K562 (cell line): ENCODE measurements around the gene TP63. TPM values are rescaled to one million over a fixed set of nuclear protein-coding genes. Genes with fewer than 3 reads are reported as not detected.

Source experiments
- ATAC-seq: fragments of 200-7000 bp; cut with Tn5 transposase; 3 replicates; pipeline ENCODE4 v1.9.1; 2020; ENCODE audit warnings: moderate library complexity
- BruUV-seq: library from RNA; stranded (reverse); fragments of 400-500 nt; replicated peaks from 2 replicates; lab custom pipeline; 2021; lab: Mats Ljungman, UMichigan
- CTCF ChIA-PET: fragments of 300-600 bp; formaldehyde crosslinking; extraction: SDS; loops from one replicate; lab custom pipeline; 2021; ENCODE audit warnings: low intra/inter-chr PET ratio; lab: Yijun Ruan, JAX
- POLR2A ChIA-PET: fragments of 300-600, 350-650 bp; sonication (Branson Sonifier 250); formaldehyde crosslinking; extraction: SDS; loops from one replicate; lab custom pipeline; 2021; ENCODE audit warnings: antibody characterized with exemption, inconsistent platforms; lab: Yijun Ruan, JAX
- DNase-seq, 4 experiments: peaks; one replicate each; pipeline versions ENCODE4 v3.0.0 to v3.0.0-alpha.2; 2011 to 2018; ENCODE audit warnings: low spot score in 3 of 4, mixed read lengths in 3 of 4; ENCODE audit errors: extremely low read depth in 1 of 4
- FAIRE-seq: peaks from 2 replicates; lab custom pipeline; 2011; peaks lifted over from hg19 to GRCh38; lab: Jason Lieb, UNC
- H2AFZ ChIP-seq: 2 replicates; pipeline ENCODE4 v1.6.0; 2011; ENCODE audit warnings: low read depth, low read length, control low read depth, inconsistent platforms
- H3K27ac ChIP-seq: fragments of 200-600 bp; 3 replicates; pipeline ENCODE4 v1.8.0; 2011; ENCODE audit warnings: low read depth, mild to moderate bottlenecking, control low read depth, inconsistent platforms, low read length, moderate library complexity, mixed read lengths; ENCODE audit errors: extremely low read depth
- H3K27me3 ChIP-seq, 2 experiments: fragments of 300-600 bp in 1 of 2; 2 replicates in 1 of 2; 3 replicates in 1 of 2; pipeline versions ENCODE4 v1.6.0 to v1.8.0; 2011; ENCODE audit warnings: inconsistent platforms in 2 of 2, low read length in 2 of 2, mild to moderate bottlenecking in 1 of 2, mixed read lengths in 1 of 2, moderate library complexity in 1 of 2; ENCODE audit not compliant: control insufficient read depth in 2 of 2, insufficient read depth in 2 of 2
- H3K36me3 ChIP-seq: fragments of 300-600 bp; 3 replicates; pipeline ENCODE4 v1.8.0; 2011; ENCODE audit warnings: mild to moderate bottlenecking, low read length, inconsistent platforms; ENCODE audit not compliant: control insufficient read depth, insufficient read depth
- H3K4me1 ChIP-seq, 2 experiments: fragments of 200-600 bp in 1 of 2; replicated peaks in 1 of 2; 2 replicates in 1 of 2; 3 replicates in 1 of 2; pipeline versions ENCODE4 v1.5.1 to v1.8.0; 2011; ENCODE audit warnings: inconsistent platforms in 2 of 2, low read length in 2 of 2, mild to moderate bottlenecking in 1 of 2, mixed read lengths in 1 of 2, moderate library complexity in 1 of 2; ENCODE audit not compliant: control insufficient read depth in 2 of 2, insufficient read depth in 2 of 2
- H3K4me2 ChIP-seq: 2 replicates; pipeline ENCODE4 v1.6.1; 2011; ENCODE audit warnings: low read length, control low read depth, inconsistent platforms, mixed read lengths; ENCODE audit not compliant: insufficient read depth
- H3K4me3 ChIP-seq: fragments of 200-600 bp; sonication (generic), shearing (Covaris generic); 2 replicates; pipeline ENCODE4 v1.5.1; 2016; ENCODE audit warnings: control low read depth, inconsistent platforms
- H3K79me2 ChIP-seq: fragments of 200-600 bp; 3 replicates; pipeline ENCODE4 v1.8.0; 2011; ENCODE audit warnings: low read length, inconsistent platforms; ENCODE audit not compliant: control insufficient read depth, insufficient read depth
- H3K9ac ChIP-seq, 2 experiments: 2 replicates each; pipeline versions ENCODE4 v1.6.0 to v1.6.1; 2011; ENCODE audit warnings: low read depth in 2 of 2, low read length in 2 of 2, control low read depth in 1 of 2, inconsistent platforms in 1 of 2, mild to moderate bottlenecking in 1 of 2, mixed read lengths in 1 of 2; ENCODE audit not compliant: insufficient read depth in 1 of 2
- H3K9me1 ChIP-seq: one replicate; pipeline ENCODE4 v1.6.0; 2011; ENCODE audit warnings: inconsistent platforms, mild to moderate bottlenecking, low read length, moderate library complexity; ENCODE audit not compliant: control insufficient read depth, insufficient read depth
- H3K9me3 ChIP-seq: replicated peaks from 2 replicates; pipeline ENCODE4 v1.5.1; 2011; ENCODE audit warnings: low read depth, low read length, inconsistent platforms; ENCODE audit not compliant: control insufficient read depth, insufficient read depth
- H4K20me1 ChIP-seq: replicated peaks from 2 replicates; pipeline ENCODE4 v1.6.1; 2011; ENCODE audit warnings: low read length, inconsistent platforms, mixed read lengths; ENCODE audit not compliant: control insufficient read depth, insufficient read depth
- FOS ChIP-seq: IDR thresholded peaks from 3 replicates; pipeline ENCODE4 v1.6.1; 2011; ENCODE audit not compliant: insufficient read length; ENCODE audit errors: extremely low read depth
- ZBED1 ChIP-seq: IDR thresholded peaks from 2 replicates; pipeline ENCODE4 v1.6.1; 2014
- ZC3H11A ChIP-seq: IDR thresholded peaks from 2 replicates; pipeline ENCODE4 v1.6.1; 2012; ENCODE audit warnings: low read depth, low read length, improper control_type of control experiment
- WGBS: fragments of 100-300 bp; shearing (Covaris generic); methylation state at CpG from one replicate; pipeline ENCODE4 v1.1.6; 2016; ENCODE audit warnings: low coverage, mixed read lengths; ENCODE audit not compliant: insufficient coverage; ENCODE audit errors: missing lambda C conversion rate; 5-methylcytosine and 5-hydroxymethylcytosine counted together
- in situ Hi-C: fragments of 300-500 bp; cut with MboI; formaldehyde crosslinking; loops from 4 replicates; pipeline ENCODE4 v1.15.0; 2018; ENCODE audit warnings: inconsistent platforms, mixed read lengths
- intact Hi-C: fragments of 100-400 bp; cut with micrococcal nuclease; formaldehyde crosslinking; loops from 2 replicates; pipeline ENCODE4 v1.14.2; 2022
- polyA plus RNA-seq, 8 experiments: library from polyadenylated mRNA; depleted of rRNA in 4 of 8; stranded (reverse) in 5 of 8; unstranded in 3 of 8; fragments of >200 nt; fragmentation: Nextera tagmentation in 2 of 8; fragmentation: Illumina TruSeq in 1 of 8; extraction: Ambion mirVana in 2 of 8; extraction: Trizol in 1 of 8; gene quantifications; 2 replicates each; pipeline versions ENCODE4 v1.2.1 to v1.2.3, GENCODE V29; 2011 to 2014; ENCODE audit warnings: inconsistent platforms in 1 of 8, missing spikeins in 1 of 8
- total RNA-seq, 7 experiments: library from RNA; depleted of rRNA in 6 of 7; stranded (reverse); fragments of >200 nt in 6 of 7; fragmentation: Illumina TruSeq in 2 of 7; extraction: Trizol in 2 of 7; gene quantifications; 2 replicates each; pipeline versions ENCODE4 v1.2.1 to v1.2.3, GENCODE V29; 2011 to 2021; ENCODE audit warnings: low replicate concordance in 1 of 7
- TF ChIP-seq, protein P1 (sequence below), 2 experiments: fragments of 450-650 bp; IDR thresholded peaks; 2 replicates each; pipeline ENCODE4 v1.6.1; 2018; ENCODE audit warnings: mild to moderate bottlenecking in 2 of 2, low read depth in 1 of 2; ENCODE audit not compliant: partially characterized antibody in 2 of 2
- TF ChIP-seq, protein P2 (sequence below): fragments of 450-650 bp; IDR thresholded peaks from 2 replicates; pipeline ENCODE4 v1.6.1; 2018; ENCODE audit not compliant: partially characterized antibody
- TF ChIP-seq, protein P3 (sequence below): fragments of 450-650 bp; IDR thresholded peaks from 2 replicates; pipeline ENCODE4 v1.6.1; 2017; ENCODE audit warnings: antibody characterized with exemption

Gene TP63
- total and polyA plus RNA-seq, 9 of the 15 experiments (the other 6 are each of a cell fraction or from before 2014, with no cell fraction given), result 0.32 to 1.4 (median 0.50) TPM

DNA sequence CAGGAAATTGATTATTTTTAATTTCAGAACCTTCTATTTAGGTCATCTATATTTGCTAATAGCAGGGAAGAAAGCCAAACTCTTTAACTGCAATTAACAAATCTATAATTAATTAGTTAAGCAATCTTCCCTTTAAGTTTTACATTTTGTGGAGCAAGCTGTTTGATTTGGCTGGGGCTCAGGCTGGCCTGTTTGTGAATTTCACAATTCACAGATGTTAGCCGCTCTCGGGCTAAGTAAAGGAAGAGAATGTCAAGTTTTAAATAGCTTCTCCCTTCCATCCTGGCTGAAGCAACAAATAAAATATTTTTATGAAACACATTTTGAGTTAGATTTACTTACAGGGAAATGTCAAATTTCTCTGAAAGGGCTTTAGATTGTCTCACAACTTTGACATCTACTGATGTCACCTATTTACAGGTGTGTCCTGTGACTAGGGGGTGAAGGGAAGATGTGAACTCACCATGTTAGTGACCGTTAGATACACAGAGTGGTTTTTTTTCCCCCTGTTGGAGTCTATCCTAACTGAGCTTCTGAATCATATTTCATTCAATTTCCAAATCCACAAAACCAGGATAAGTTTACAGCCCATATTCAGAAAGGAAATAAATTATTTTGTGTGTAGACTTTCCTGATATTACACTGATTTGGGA lies 1.3 kb upstream of the TP63 start (continued):
- TF ChIP-seq ZBED1, result no peak
- TF ChIP-seq, protein P1, sequence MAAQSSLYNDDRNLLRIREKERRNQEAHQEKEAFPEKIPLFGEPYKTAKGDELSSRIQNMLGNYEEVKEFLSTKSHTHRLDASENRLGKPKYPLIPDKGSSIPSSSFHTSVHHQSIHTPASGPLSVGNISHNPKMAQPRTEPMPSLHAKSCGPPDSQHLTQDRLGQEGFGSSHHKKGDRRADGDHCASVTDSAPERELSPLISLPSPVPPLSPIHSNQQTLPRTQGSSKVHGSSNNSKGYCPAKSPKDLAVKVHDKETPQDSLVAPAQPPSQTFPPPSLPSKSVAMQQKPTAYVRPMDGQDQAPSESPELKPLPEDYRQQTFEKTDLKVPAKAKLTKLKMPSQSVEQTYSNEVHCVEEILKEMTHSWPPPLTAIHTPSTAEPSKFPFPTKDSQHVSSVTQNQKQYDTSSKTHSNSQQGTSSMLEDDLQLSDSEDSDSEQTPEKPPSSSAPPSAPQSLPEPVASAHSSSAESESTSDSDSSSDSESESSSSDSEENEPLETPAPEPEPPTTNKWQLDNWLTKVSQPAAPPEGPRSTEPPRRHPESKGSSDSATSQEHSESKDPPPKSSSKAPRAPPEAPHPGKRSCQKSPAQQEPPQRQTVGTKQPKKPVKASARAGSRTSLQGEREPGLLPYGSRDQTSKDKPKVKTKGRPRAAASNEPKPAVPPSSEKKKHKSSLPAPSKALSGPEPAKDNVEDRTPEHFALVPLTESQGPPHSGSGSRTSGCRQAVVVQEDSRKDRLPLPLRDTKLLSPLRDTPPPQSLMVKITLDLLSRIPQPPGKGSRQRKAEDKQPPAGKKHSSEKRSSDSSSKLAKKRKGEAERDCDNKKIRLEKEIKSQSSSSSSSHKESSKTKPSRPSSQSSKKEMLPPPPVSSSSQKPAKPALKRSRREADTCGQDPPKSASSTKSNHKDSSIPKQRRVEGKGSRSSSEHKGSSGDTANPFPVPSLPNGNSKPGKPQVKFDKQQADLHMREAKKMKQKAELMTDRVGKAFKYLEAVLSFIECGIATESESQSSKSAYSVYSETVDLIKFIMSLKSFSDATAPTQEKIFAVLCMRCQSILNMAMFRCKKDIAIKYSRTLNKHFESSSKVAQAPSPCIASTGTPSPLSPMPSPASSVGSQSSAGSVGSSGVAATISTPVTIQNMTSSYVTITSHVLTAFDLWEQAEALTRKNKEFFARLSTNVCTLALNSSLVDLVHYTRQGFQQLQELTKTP (IDR thresholded peaks at IDR 0.05; ENCODE audit: low read depth in 1 of 2, partially characterized antibody in 2 of 2), result no peak
- no peak for TF ChIP-seq FOS
- TF ChIP-seq ZC3H11A, result no peak

DNA sequence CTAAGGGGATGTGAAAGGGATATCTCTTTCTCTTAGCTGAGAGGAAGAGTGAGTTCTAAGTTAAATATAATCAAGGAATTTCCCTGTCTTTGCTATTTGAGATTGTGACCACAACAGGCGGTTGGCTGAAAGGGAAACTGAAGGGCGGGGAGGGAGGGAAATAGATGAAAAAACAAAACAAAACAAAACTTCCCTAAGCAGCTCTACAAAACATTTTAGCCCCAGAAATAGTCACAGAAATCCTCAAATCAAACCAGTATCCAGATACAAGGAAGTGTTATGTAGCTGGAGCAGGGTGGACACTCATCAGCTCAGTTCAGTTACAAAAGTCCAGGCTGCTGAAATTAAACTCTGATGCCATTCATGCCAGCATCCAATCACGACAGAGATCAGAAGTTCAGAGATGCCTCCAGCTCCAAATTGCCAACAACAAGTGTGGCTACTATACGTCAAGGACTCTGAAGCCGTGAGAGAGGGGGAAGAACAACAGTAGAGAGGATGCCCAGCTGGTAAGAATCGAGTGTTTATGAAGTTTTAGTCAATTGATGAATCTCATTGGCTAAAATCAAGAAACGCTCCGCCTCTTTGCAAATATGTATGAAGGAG lies 319 bp upstream of the TP63 start:
- in situ Hi-C loops, result no loop called here
- POLR2A ChIA-PET, result no interaction called here
- intact Hi-C loops, result no loop called here
- CTCF ChIA-PET, result no interaction called here
- Histone ChIP-seq H3K79me2 (no peaks in the 10 kb centered on the region), H3K27ac (no peak overlapping the region), H3K4me3 (no peak overlapping the region), H4K20me1 (no peaks in the 10 kb centered on the region), H3K9me1 (no peaks in the 10 kb centered on the region), H3K36me3 (no peaks in the 10 kb centered on the region), H2AFZ (no peak overlapping the region), H3K4me1 (no peaks in the 10 kb centered on the region), H3K9me3 (no peaks in the 10 kb centered on the region), H3K9ac (no peak overlapping the region), H3K4me2 (no peak overlapping the region), H3K27me3 (no peaks in the 10 kb centered on the region)
- no TSS peak for BruUV-seq
- DNase-seq (no peak), ATAC-seq (no peak), FAIRE-seq (no peak)
- WGBS, result 11% methylated on average over 7 of the region's 8 CpGs
- TF ChIP-seq, protein P2, sequence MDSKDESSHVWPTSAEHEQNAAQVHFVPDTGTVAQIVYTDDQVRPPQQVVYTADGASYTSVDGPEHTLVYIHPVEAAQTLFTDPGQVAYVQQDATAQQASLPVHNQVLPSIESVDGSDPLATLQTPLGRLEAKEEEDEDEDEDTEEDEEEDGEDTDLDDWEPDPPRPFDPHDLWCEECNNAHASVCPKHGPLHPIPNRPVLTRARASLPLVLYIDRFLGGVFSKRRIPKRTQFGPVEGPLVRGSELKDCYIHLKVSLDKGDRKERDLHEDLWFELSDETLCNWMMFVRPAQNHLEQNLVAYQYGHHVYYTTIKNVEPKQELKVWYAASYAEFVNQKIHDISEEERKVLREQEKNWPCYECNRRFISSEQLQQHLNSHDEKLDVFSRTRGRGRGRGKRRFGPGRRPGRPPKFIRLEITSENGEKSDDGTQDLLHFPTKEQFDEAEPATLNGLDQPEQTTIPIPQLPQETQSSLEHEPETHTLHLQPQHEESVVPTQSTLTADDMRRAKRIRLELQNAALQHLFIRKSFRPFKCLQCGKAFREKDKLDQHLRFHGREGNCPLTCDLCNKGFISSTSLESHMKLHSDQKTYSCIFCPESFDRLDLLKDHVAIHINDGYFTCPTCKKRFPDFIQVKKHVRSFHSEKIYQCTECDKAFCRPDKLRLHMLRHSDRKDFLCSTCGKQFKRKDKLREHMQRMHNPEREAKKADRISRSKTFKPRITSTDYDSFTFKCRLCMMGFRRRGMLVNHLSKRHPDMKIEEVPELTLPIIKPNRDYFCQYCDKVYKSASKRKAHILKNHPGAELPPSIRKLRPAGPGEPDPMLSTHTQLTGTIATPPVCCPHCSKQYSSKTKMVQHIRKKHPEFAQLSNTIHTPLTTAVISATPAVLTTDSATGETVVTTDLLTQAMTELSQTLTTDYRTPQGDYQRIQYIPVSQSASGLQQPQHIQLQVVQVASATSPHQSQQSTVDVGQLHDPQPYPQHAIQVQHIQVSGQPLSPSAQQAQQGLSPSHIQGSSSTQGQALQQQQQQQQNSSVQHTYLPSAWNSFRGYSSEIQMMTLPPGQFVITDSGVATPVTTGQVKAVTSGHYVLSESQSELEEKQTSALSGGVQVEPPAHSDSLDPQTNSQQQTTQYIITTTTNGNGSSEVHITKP, result no peak
- TF ChIP-seq, protein P3, sequence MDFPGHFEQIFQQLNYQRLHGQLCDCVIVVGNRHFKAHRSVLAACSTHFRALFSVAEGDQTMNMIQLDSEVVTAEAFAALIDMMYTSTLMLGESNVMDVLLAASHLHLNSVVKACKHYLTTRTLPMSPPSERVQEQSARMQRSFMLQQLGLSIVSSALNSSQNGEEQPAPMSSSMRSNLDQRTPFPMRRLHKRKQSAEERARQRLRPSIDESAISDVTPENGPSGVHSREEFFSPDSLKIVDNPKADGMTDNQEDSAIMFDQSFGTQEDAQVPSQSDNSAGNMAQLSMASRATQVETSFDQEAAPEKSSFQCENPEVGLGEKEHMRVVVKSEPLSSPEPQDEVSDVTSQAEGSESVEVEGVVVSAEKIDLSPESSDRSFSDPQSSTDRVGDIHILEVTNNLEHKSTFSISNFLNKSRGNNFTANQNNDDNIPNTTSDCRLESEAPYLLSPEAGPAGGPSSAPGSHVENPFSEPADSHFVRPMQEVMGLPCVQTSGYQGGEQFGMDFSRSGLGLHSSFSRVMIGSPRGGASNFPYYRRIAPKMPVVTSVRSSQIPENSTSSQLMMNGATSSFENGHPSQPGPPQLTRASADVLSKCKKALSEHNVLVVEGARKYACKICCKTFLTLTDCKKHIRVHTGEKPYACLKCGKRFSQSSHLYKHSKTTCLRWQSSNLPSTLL, result no peak
